A549 (cell line): Measurements from ENCODE around the gene CPEB4. TPM values are rescaled to one million over a fixed set of nuclear protein-coding genes. Genes with fewer than 3 reads are reported as not detected.
A peak's percentile ranks its signal among the peaks of the same experiment; 100 is the strongest.

Experiments used
- ATAC-seq, 2 experiments: fragments of 200-7000 bp in 1 of 2; fragments of >200 bp in 1 of 2; cut with Nextera tagmentation in 1 of 2; cut with Tn5 transposase in 1 of 2; 3 replicates each; pipeline versions ENCODE4 v1.8.0 to v1.9.1; 2018 to 2020; ENCODE audit warnings: mild to moderate bottlenecking in 1 of 2, moderate library complexity in 1 of 2
- CTCF ChIA-PET: fragments of 300-600 bp; sonication (Branson Sonifier 250); formaldehyde crosslinking; extraction: SDS; loops from one replicate; lab custom pipeline; 2021; ENCODE audit warnings: antibody characterized with exemption, inconsistent platforms; lab: Yijun Ruan, JAX
- POLR2A ChIA-PET: fragments of 350-600 bp; formaldehyde crosslinking; extraction: SDS; loops from one replicate; lab custom pipeline; 2021; ENCODE audit warnings: antibody characterized with exemption, inconsistent platforms; lab: Yijun Ruan, JAX
- DNase-seq, 2 experiments: peaks; one replicate each; pipeline versions ENCODE4 v3.0.0 to v3.0.0-alpha.2; 2011 to 2016; ENCODE audit warnings: low read depth in 1 of 2, low spot score in 1 of 2
- FAIRE-seq: peaks from 2 replicates; lab custom pipeline; 2011; peaks lifted over from hg19 to GRCh38; lab: Jason Lieb, UNC
- H3K27ac ChIP-seq, 2 experiments: fragments of >200 bp; sonication (Bioruptor Twin); formaldehyde crosslinking; 3 replicates each; pipeline ENCODE4 v1.5.1; 2016 to 2017
- H3K4me1 ChIP-seq: fragments of >200 bp; sonication (Bioruptor Twin); formaldehyde crosslinking; 3 replicates; pipeline ENCODE4 v1.6.1; 2016
- H3K4me2 ChIP-seq: fragments of >200 bp; sonication (Bioruptor Twin); formaldehyde crosslinking; 3 replicates; pipeline ENCODE4 v1.6.1; 2016
- H3K4me3 ChIP-seq: fragments of >200 bp; sonication (Bioruptor Twin); formaldehyde crosslinking; 3 replicates; pipeline ENCODE4 v1.5.1; 2016
- H3K9me3 ChIP-seq: fragments of >200 bp; sonication (Bioruptor Twin); formaldehyde crosslinking; 3 replicates; pipeline ENCODE4 v1.6.1; 2016
- ATOH8 ChIP-seq: fragments of 250-450 bp; sonication (Bioruptor Pico); IDR thresholded peaks from 2 replicates; pipeline ENCODE4 v1.5.0; 2020; ENCODE audit warnings: low read depth, mild to moderate bottlenecking, moderate library complexity
- BCL3 ChIP-seq: fragments of >200 bp; sonication (Bioruptor Twin); formaldehyde crosslinking; IDR thresholded peaks from 3 replicates; pipeline ENCODE4 v1.6.1; 2016
- CBX8 ChIP-seq: fragments of 200-600 bp; sonication (generic); IDR thresholded peaks from 2 replicates; pipeline ENCODE4 v1.6.1; 2016
- CHD4 ChIP-seq: fragments of 200-600 bp; sonication (generic); IDR thresholded peaks from 2 replicates; pipeline ENCODE4 v1.6.1; 2016; ENCODE audit warnings: antibody characterized with exemption, mild to moderate bottlenecking, borderline replicate concordance
- CTCF ChIP-seq: fragments of >200 bp; sonication (Bioruptor Twin); formaldehyde crosslinking; IDR thresholded peaks from 3 replicates; pipeline ENCODE4 v1.5.1; 2016
- EHF ChIP-seq: fragments of 250-450 bp; sonication (Bioruptor Pico); IDR thresholded peaks from 2 replicates; pipeline ENCODE4 v1.5.0; 2020; ENCODE audit warnings: mild to moderate bottlenecking
- ELK1 ChIP-seq: fragments of 150-350 bp; IDR thresholded peaks from 2 replicates; pipeline ENCODE4 v1.6.1; 2014; ENCODE audit warnings: low read depth, mild to moderate bottlenecking, low read length
- EP300 ChIP-seq, 2 experiments: fragments of >200 bp; sonication (Bioruptor Twin); formaldehyde crosslinking; IDR thresholded peaks; 2 replicates in 1 of 2; 3 replicates in 1 of 2; pipeline ENCODE4 v1.6.1; 2016 to 2017
- ESRRA ChIP-seq: fragments of 150-350 bp; IDR thresholded peaks from 2 replicates; pipeline ENCODE4 v1.6.1; 2014; ENCODE audit warnings: mild to moderate bottlenecking, low read length, borderline replicate concordance
- FOSL2 ChIP-seq, 2 experiments: fragments of 450-650 bp in 1 of 2; fragments of >200 bp in 1 of 2; sonication (Bioruptor Twin) in 1 of 2; formaldehyde crosslinking; IDR thresholded peaks; 2 replicates each; pipeline versions ENCODE4 v1.5.0 to v1.6.1; 2016 to 2020; ENCODE audit warnings: mild to moderate bottlenecking in 1 of 2, moderate library complexity in 1 of 2
- FOXS1 ChIP-seq: fragments of 250-450 bp; sonication (Bioruptor Pico); IDR thresholded peaks from 2 replicates; pipeline ENCODE4 v1.5.0; 2020; ENCODE audit warnings: mild to moderate bottlenecking, moderate library complexity
- HDAC2 ChIP-seq: fragments of 200-600 bp; sonication (generic); IDR thresholded peaks from 2 replicates; pipeline ENCODE4 v1.6.1; 2016
- HEYL ChIP-seq: fragments of 250-450 bp; sonication (Bioruptor Pico); IDR thresholded peaks from 2 replicates; pipeline ENCODE4 v1.8.0; 2021; ENCODE audit warnings: mild to moderate bottlenecking, moderate library complexity
- MYC ChIP-seq: IDR thresholded peaks from 2 replicates; pipeline ENCODE4 v1.6.1; 2012; ENCODE audit warnings: mild to moderate bottlenecking, inconsistent platforms, low read length, improper control_type of control experiment, borderline replicate concordance
- RARB ChIP-seq: fragments of 250-450 bp; sonication (Bioruptor Pico); IDR thresholded peaks from 2 replicates; pipeline ENCODE4 v1.8.0; 2021; ENCODE audit warnings: mild to moderate bottlenecking, moderate library complexity
- RNF2 ChIP-seq: fragments of 200-600 bp; sonication (generic); IDR thresholded peaks from 2 replicates; pipeline ENCODE4 v1.6.1; 2016; ENCODE audit warnings: low read depth, mild to moderate bottlenecking, antibody characterized with exemption, moderate library complexity, borderline replicate concordance
- SREBF2 ChIP-seq: fragments of 450-650 bp; IDR thresholded peaks from 2 replicates; pipeline ENCODE4 v1.6.1; 2014; ENCODE audit warnings: mild to moderate bottlenecking, moderate library complexity
- TFCP2L1 ChIP-seq: fragments of 250-450 bp; sonication (Bioruptor Pico); IDR thresholded peaks from 2 replicates; pipeline ENCODE4 v1.5.0; 2021; ENCODE audit warnings: mild to moderate bottlenecking
- TP53 ChIP-seq: fragments of 250-450 bp; sonication (Bioruptor Pico); IDR thresholded peaks from 2 replicates; pipeline ENCODE4 v1.5.0; 2021; ENCODE audit warnings: mild to moderate bottlenecking, moderate library complexity
- ZC3H11A ChIP-seq: fragments of 450-650 bp; IDR thresholded peaks from 2 replicates; pipeline ENCODE4 v1.6.1; 2014; ENCODE audit warnings: antibody characterized with exemption, mild to moderate bottlenecking
- ZFP36 ChIP-seq: fragments of 450-650 bp; IDR thresholded peaks from 2 replicates; pipeline ENCODE4 v1.6.1; 2014; ENCODE audit warnings: borderline replicate concordance; ENCODE audit not compliant: partially characterized antibody
- ZNF302 ChIP-seq: fragments of 250-450 bp; sonication (Bioruptor Pico); IDR thresholded peaks from 2 replicates; pipeline ENCODE4 v1.9.0; 2021; ENCODE audit warnings: inconsistent platforms, mild to moderate bottlenecking, moderate library complexity
- WGBS: methylation state at CpG from one replicate; pipeline ENCODE4 v1.1.6; 2017; ENCODE audit errors: missing lambda C conversion rate; 5-methylcytosine and 5-hydroxymethylcytosine counted together
- polyA plus RNA-seq, 4 experiments: library from polyadenylated mRNA; depleted of rRNA in 3 of 4; stranded (reverse); fragments of >200 nt; fragmentation: RNase III in 1 of 4; extraction: RNeasy Plus Mini Kit Qiagen cat#74134 plus additional on column Dnase treatment in 1 of 4; gene quantifications; 2 replicates in 3 of 4; 3 replicates in 1 of 4; pipeline ENCODE4 v1.2.3, GENCODE V29; 2011 to 2017

The CPEB4 gene
- polyA plus RNA-seq, 2 of the 4 experiments (the other 2 are of a cell fraction): 11.4 to 50.0 TPM

GRCh38 chr5:173864126-173865050 is 23.8 kb upstream of the CPEB4 start (continued):
- TF ChIP-seq ATOH8 (no peak), ZFP36 (no peak), RARB (CRISPR knock-in tag) (no peak), CHD4 (no peak), FOSL2 (IDR thresholded peaks at IDR 0.05) (no peak), FOSL2 (CRISPR knock-in tag; IDR thresholded peaks at IDR 0.05) (no peak), SREBF2 (no peak)

- Histone ChIP-seq H3K4me1 (no peaks in the 10 kb centered on the region), H3K9me3 (no peaks in the 10 kb centered on the region), H3K4me3 (no peak overlapping the region), H3K4me2 (no peak overlapping the region), H3K27ac (peak overlapping the region in 1 of 2 experiments; percentile 27; a peak in 2 of 6 replicates)
- no peak for ATAC-seq
- POLR2A ChIA-PET: no interaction called here
- DNase-seq: no peak
- CTCF ChIA-PET: interaction anchor here (0.6 to 1.0 kb wide), 2 partner anchors 107 to 323 kb away, joined by 3 read pairs; no protein-coding TSS in a partner anchor
- FAIRE-seq: no peak
- WGBS: 76% methylated on average over 14 of the region's 15 CpGs
- TF ChIP-seq ELK1 (no peak), HDAC2 (no peak), CTCF (no peak), EP300 (IDR thresholded peaks at IDR 0.05) (no peak), BCL3 (no peak), ZC3H11A (no peak), MYC (no peak), CBX8 (no peak), EHF (CRISPR knock-in tag) (no peak), FOXS1 (CRISPR knock-in tag) (no peak), RNF2 (no peak), ESRRA (no peak), HEYL (CRISPR knock-in tag) (no peak), ZNF302 (CRISPR knock-in tag) (no peak), TFCP2L1 (CRISPR knock-in tag) (no peak), TP53 (no peak)
Measured at GRCh38 chr5:173866243-173866857, 21.8 kb upstream of the CPEB4 start.
